KOPT-K1 (cell line): ENCODE data around the gene FGGY.
"Not testable (repeated sequence)": the region's sequence is repeated elsewhere in the genome, so short reads cannot be mapped to it uniquely, and the experiment has no call there.

Experiments used
- H3K27ac ChIP-seq: fragments of 200-600 bp; sonication (generic); 2 replicates; pipeline ENCODE4 v1.5.1; 2016; ENCODE audit warnings: antibody characterized with exemption, mild to moderate bottlenecking, low read depth, low read length; ENCODE audit not compliant: poor library complexity, severe bottlenecking
- H3K36me3 ChIP-seq: fragments of 200-600 bp; sonication (generic); 2 replicates; pipeline ENCODE4 v1.5.1; 2017; ENCODE audit warnings: antibody characterized with exemption, mild to moderate bottlenecking, low read length, moderate library complexity; ENCODE audit not compliant: insufficient read depth
- H3K9me3 ChIP-seq: fragments of 200-600 bp; sonication (generic); 2 replicates; pipeline ENCODE4 v1.5.1; 2017; ENCODE audit warnings: antibody characterized with exemption, low read length, mild to moderate bottlenecking; ENCODE audit not compliant: insufficient read depth, poor library complexity, severe bottlenecking

FGGY gene

DNA sequence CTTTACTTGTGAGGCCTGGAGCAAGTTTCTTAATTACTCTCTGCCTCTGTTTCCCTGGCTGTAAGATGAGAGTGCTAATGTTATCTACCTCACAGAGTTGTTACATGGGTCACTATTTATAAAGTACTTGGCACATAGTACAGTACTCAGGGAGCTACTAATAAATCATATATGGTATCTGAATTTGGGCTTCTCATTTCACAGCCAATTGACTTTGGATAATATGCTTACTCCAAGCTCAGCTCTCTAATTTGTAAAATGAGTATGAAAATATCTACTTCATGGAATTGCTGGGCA lies 409.4 kb downstream of the FGGY start:
- H3K9me3 ChIP-seq: no peaks in the 10 kb centered on the region
- no peaks in the 10 kb centered on the region for H3K36me3 ChIP-seq
- H3K27ac ChIP-seq: no peak overlapping the region

DNA sequence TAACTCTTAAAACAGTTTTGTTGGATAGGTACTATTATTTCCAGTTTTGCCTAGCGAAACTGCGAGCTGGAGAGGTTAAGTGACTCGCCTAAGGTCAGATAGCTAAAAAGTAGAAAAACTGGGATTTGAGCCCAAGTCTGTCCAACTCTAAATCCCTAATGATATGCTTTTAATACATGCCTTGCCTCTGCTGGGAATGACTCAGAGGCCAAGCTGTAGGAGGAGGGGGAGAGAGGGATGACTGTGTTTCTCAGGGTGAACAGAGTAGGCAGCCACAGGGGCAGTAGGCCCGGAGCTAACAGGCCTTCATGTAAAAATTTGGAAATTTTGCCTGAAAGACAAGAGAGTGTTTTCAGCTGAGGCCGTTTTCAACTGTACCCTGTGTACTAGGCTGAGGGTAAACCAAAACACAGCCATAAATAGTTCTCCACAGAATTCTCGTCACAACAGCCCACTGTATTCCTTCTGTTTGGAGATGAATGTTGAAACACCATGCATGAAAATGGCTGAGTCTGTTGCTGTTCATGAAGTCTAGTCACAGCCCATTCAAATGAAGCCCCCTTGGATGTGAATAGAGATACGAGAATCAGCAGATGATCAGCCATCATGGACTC lies 410.4 kb downstream of the FGGY start:
- Histone ChIP-seq H3K27ac (no peak overlapping the region), H3K36me3 (no peaks in the 10 kb centered on the region), H3K9me3 (no peaks in the 10 kb centered on the region)

DNA sequence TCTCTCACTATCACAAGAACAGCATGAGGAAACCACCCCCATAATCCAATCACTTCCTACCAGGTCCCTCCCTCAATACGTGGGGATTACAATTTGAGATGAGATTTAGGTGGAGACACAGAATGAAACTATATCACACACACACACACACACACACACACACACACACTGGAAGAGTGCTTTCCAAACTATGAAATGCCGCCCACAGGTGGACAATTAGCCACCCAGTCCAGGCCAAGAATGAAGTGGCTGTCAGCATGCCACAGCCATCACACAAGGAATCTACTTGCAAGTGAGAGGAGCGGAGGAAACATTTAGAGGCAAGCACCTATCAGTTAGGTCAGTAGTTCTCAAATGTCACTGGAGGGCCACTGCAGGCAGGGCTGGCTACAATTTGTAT lies 412.4 kb downstream of the FGGY start:
- Histone ChIP-seq H3K27ac (no peak overlapping the region), H3K36me3 (no peaks in the 10 kb centered on the region), H3K9me3 (no peaks in the 10 kb centered on the region)

DNA sequence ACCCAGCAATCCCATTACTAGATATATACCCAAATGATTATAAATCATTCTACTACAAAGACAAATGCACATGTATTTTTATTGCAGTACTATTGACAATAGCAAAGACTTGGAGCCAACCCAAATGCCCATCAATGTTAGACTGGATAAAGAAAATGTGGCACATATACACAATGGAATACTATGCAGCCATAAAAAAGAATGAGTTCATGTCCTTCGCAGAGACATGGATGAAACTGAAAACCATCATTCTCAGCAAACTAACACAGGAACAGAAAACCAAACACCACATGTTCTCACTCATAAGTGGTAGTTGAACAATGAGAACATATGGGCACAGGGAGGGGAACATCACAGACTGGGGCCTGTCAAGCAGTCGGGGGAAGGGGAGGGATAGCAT lies 414.0 kb downstream of the FGGY start:
- not testable (repeated sequence) for H3K27ac ChIP-seq, H3K9me3 ChIP-seq, H3K36me3 ChIP-seq

DNA sequence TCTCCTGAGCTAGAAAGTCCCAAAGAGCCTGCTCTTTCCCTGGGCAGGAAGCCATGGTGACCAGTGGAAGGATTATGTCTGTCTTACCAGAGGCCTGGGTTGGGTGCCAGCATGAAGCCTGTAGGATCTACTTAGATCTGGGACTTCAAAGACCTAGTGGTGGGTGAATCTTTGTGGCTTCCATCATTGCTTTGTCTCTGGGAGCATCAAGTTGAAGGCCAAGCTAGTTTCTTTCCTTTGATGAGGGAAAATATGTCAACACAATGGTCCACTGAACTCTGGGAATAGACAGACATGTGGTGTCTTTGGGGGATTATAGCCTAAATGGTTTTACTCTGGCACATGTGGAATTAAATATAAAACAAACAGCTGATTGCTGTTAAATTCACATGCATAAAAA lies 417.3 kb downstream of the FGGY start:
- Histone ChIP-seq H3K27ac (no peak overlapping the region), H3K36me3 (no peaks in the 10 kb centered on the region), H3K9me3 (no peaks in the 10 kb centered on the region)

DNA sequence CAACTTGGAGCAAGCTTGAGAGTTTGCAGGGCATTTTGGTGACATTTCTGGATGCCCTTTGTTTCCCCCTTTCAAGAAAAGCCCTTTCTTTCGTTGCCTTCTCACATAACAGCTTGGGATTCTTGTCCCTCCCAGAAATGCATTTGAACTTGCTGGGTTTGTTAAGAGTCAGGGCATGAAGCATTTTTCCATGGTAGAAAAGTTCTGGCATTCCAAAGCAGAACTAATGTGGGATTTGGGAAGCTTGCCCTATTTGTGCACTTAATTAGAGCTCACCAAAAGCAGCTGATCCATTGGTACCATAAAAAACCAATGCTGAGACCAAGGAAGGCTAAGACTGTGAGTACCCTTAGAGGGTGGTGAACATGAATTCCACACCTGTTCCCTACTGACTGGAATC lies 418.1 kb downstream of the FGGY start:
- Histone ChIP-seq H3K36me3 (no peaks in the 10 kb centered on the region), H3K9me3 (no peaks in the 10 kb centered on the region), H3K27ac (no peak overlapping the region)

DNA sequence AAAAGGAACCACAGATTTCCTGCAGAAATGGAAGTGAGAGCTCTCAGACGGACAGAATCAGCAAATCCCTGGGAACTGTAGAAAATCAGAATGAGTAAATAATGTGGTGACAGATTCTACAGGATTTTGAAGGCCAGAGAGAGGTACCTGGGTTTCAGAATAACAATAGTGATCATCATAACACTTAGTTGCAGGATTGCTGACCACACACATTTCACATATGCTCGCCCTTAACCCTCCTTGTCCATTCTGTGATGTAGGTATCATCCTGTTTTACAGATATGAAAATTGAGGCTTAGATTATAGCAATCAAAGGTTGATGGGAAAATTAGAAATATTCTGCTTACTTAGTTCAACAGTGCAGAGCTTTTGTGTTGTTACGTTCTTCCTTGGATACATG lies 419.9 kb downstream of the FGGY start:
- no peaks in the 10 kb centered on the region for H3K36me3 ChIP-seq
- H3K27ac ChIP-seq: no peak overlapping the region
- no peaks in the 10 kb centered on the region for H3K9me3 ChIP-seq

DNA sequence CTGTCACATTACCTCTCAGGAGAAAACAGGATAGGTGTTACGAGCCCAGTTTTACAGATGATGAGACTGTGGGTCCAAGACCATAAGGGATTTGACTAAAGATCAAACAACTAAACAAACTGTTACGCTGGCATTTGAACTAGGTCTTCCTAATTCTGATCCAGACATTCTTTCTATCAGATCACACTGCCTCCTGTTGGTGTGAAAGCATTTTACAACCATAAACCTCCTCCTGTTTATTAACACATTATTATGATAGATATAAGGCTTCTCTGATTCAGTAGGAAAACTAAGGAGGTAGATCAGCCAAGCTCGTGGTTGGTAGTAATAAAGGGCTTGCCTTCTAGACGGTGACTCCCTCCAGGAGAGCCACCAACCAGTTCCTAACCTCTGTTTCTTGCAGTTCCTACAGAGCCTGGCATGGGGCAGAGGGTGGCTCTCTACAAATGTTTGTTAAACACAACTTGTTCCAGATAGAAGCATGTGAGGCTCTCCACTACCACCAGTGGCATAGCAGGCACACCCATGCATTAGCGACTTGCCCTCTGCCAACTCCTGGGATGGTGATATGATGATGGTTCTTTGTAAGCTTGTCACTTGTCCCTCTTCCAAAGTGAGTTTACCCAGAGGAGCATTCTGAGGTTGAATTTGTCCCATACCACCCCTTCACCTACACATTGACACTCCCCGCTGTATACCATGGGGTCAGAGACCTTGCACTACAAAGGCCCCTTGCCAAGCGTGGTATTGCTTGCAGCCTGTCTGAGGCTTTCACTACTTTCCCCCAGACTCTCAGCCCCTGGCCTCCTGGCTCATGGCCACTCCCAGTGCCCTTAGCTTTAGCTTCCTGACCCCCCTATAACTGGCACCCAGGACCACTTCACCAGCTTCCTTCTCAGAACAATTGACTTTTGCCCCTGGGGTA lies 421.4 kb downstream of the FGGY start:
- no peak overlapping the region for H3K27ac ChIP-seq
- no peaks in the 10 kb centered on the region for H3K36me3 ChIP-seq
- H3K9me3 ChIP-seq: peaks cover 4% of the 10 kb centered on the region

DNA sequence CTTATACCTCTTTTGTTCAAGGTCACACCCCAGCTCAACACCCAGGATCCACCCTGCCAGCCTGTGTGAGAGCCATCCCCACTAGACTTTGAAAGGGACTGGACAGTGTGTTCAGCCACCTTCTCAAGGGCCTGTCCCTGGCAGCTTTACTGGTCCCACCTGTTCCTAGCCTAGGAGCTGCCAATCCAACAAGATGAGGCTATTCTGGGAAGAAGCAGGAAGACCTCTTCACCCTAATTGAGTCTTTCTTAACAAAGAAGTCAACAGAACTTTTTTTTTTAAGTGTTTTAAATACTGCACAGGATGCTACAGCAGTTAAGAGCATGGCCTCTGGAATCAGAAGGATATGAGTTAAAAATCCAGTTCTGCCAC lies 422.1 kb downstream of the FGGY start:
- peaks cover 4% of the 10 kb centered on the region for H3K9me3 ChIP-seq
- no peak overlapping the region for H3K27ac ChIP-seq
- H3K36me3 ChIP-seq: no peaks in the 10 kb centered on the region

DNA sequence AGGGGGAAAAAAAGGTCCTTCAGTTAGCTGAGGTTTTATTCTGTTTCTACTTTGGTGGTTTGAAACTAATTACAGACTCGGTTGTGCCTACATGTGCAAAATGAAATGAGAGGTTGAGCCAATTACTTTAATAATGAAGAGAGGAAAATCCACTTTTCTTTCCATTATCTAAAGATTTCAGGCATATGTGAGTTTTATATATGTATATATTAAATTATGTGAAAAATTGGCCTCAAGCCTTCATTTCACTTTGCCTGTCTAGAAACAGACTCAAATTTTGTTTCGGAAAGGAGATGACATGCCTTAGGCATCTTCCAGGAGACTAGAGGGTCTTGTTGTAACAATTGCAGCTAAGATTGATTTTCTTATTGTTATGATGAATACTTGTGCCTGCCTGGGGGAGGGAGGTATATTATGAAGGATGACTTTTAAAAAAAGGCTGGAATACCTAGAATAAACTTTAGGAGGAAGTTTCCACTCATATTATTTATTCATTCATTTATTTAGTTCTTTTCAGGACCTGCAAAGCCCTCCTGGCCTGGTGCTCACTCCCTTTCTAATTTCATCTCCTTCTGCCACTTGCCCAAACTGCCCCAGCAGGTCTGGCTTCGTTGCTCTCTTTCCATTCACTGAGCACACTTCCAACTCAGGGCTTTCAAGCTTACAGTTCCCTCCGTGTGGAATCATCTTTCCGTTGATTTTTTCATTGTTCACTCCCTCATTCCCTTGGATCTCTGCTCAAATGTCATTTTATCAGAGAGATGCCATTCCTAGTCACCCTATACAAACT lies 423.6 kb downstream of the FGGY start:
- Histone ChIP-seq H3K9me3 (peaks cover 4% of the 10 kb centered on the region), H3K27ac (no peak overlapping the region), H3K36me3 (no peaks in the 10 kb centered on the region)

DNA sequence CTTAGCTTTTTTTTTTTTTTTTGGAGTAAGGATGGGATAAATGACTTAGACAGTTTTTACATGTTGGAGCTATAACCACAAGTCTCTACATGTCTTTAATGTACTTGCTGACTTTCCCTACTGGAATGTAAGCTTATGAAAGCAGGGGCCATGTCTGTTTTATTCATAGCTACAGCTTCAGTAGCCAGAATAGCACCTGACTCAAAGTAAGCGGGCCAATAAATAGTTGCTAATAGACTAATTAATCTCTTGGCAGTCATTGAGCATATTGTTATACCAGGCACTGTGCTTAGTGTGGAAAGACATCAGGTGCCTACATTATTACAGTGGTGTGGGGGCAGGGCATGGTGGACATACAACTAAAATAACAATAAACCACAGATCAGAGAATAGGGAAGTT lies 433.4 kb downstream of the FGGY start:
- Histone ChIP-seq H3K27ac (no peak overlapping the region), H3K36me3 (no peaks in the 10 kb centered on the region), H3K9me3 (peaks cover under 1% of the 10 kb centered on the region)

DNA sequence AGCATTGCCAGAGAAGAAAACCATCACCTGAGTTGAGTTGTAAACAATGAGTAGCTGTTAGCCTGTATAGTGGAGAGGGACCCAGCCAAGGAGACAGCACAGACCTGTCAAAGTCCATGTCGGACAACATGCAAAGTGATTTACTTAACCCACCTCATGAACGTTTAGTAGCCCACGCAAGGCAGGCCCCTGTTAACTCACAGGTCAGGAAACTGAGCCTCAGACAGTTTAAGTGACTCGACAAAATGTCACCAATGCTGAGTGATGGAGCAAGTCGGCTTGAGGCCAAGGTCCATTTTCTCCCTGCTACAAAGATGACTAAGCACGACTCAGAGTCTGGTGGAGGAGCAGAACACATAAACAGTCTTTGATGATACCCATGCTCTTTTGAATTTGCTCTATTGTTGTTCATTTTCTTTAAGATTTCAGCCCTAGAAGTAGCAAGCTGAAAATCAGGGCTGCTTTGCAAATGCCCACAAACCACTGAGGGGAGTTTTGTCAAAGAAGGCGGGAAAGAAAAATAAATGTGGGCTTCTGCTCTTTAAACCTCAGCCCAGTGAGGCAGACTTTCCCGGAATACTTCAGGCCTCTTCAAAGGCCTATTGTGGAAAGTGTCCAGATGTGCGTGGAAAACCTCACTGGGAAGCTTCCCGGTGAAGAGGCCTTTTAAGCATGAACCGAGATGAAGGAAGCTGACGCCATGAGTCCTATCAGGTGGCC lies 434.0 kb downstream of the FGGY start:
- no peak overlapping the region for H3K27ac ChIP-seq
- H3K36me3 ChIP-seq: no peaks in the 10 kb centered on the region
- peaks cover 7% of the 10 kb centered on the region for H3K9me3 ChIP-seq

DNA sequence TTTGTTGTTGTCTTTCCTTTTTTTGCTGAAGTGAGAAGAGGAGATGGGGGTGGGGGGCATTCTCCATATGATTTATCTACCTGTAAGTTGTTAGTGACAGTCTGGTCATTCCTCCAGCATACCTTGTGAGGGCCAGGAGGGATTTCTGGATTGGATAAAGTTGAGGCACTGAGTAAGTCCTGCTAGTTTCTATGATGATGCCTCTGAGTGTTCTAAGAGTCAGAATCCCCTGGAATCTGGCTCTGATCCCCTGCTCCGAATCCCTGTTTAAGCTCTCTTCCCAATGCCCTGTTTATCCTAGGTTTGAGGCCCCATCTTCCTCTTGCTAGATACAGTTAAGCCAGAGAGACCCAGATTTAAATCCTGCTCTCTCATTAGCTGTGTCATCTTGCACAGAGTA lies 434.7 kb downstream of the FGGY start:
- H3K36me3 ChIP-seq: no peaks in the 10 kb centered on the region
- H3K27ac ChIP-seq: no peak overlapping the region
- H3K9me3 ChIP-seq: peaks cover 13% of the 10 kb centered on the region

DNA sequence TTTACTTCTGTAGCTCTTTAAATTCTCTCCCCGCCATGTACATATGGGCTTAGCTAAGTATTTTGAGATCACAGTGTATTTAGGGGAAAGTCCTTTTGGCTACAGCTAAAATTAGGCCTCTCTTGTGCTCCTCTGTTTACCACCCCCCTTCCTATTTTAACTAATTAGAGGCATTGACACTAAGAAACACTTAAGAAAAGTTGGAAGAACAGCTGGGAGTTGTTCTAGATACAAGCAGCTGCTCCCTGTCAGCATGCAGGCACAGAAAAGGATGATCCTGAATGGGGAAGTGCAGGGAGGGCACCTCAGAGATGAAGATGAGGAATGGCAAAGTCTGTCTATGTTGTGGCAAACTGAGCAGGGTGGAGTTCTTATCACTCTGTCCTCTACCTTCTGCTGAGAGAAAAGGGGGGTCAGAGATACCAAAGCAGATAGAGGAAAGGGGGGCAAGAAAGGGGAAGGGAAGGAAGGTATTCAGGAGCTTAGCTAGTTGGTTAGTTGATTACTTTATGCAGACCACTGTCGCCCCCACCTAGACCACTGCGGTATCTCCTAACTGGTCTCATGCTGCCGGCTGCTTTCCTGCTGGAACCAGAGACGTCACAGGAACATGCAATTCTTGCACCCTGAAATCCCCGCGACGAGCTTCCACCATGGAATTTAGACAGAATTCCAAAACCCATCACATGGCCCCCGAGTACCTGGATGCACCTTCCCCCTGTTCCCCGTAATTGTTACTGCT lies 435.5 kb downstream of the FGGY start:
- Histone ChIP-seq H3K27ac (no peak overlapping the region), H3K9me3 (peaks cover 21% of the 10 kb centered on the region), H3K36me3 (no peaks in the 10 kb centered on the region)
